Femur (tissue), 1 donor: ENCODE measurements around the gene CHSY1.
A peak's percentile ranks its signal among the peaks of the same experiment; 100 is the strongest.

ENCODE experiments used
- DNase-seq: peaks from one replicate; pipeline ENCODE4 v3.0.0-alpha.2; 2017

CHSY1 gene

GRCh38 chr15:101149864-101150722 is 101.8 kb downstream of the CHSY1 start:
- DNase-seq: no peak

- no peak for DNase-seq
Measured at GRCh38 chr15:101148881-101149664, 102.8 kb downstream of the CHSY1 start.

GRCh38 chr15:101148166-101148880 is 103.5 kb downstream of the CHSY1 start:
- DNase-seq: no peak

GRCh38 chr15:101147181-101147580 is 104.7 kb downstream of the CHSY1 start:
- no peak for DNase-seq

GRCh38 chr15:101146118-101146702 is 105.6 kb downstream of the CHSY1 start:
- DNase-seq: no peak

GRCh38 chr15:101145362-101145761 is 106.5 kb downstream of the CHSY1 start:
- DNase-seq: no peak

- no peak for DNase-seq
Measured at GRCh38 chr15:101143321-101143720, 108.5 kb downstream of the CHSY1 start.

- no peak for DNase-seq
Measured at GRCh38 chr15:101142711-101143110, 109.1 kb downstream of the CHSY1 start.

GRCh38 chr15:101141926-101142527 is 109.8 kb downstream of the CHSY1 start:
- DNase-seq: no peak

- DNase-seq: no peak
Measured at GRCh38 chr15:101140697-101141065, 111.2 kb downstream of the CHSY1 start.

- DNase-seq: no peak
Measured at GRCh38 chr15:101139986-101140696, 111.7 kb downstream of the CHSY1 start.

GRCh38 chr15:101138913-101139880 is 112.7 kb downstream of the CHSY1 start:
- DNase-seq: peak; percentile 14

- no peak for DNase-seq
Measured at GRCh38 chr15:101138086-101138660, 113.7 kb downstream of the CHSY1 start.

- peak; percentile 19 for DNase-seq
Measured at GRCh38 chr15:101137312-101137940, 114.4 kb downstream of the CHSY1 start.

- peak; percentile 10 for DNase-seq
Measured at GRCh38 chr15:101136381-101137268, 115.2 kb downstream of the CHSY1 start.

- peak; percentile 14 for DNase-seq
Measured at GRCh38 chr15:101135532-101136166, 116.2 kb downstream of the CHSY1 start.

- DNase-seq: no peak
Measured at GRCh38 chr15:101134780-101135179, 117.1 kb downstream of the CHSY1 start.

GRCh38 chr15:101133751-101134261 is 118.0 kb downstream of the CHSY1 start:
- DNase-seq: no peak
